CD14-positive monocyte (primary cell): ENCODE data around the gene SHQ1. TPM values are rescaled to one million over a fixed set of nuclear protein-coding genes. Genes with fewer than 3 reads are reported as not detected.

ENCODE experiments used
- DNase-seq, 3 donors: peaks; one replicate each; pipeline ENCODE4 v3.0.0-alpha.2; 2011 to 2022
- H2AFZ ChIP-seq: 2 replicates; pipeline ENCODE4 v1.6.0; 2012; ENCODE audit warnings: mild to moderate bottlenecking, low read depth, low read length, inconsistent platforms; ENCODE audit not compliant: insufficient read depth, poor library complexity, severe bottlenecking
- H3K27ac ChIP-seq, 2 donors: 1 replicate in 1 of 2; 2 replicates in 1 of 2; pipeline ENCODE4 v1.5.1; 2012 to 2013; ENCODE audit warnings: low read length in 2 of 2, control low read depth in 1 of 2, inconsistent platforms in 1 of 2, low read depth in 1 of 2, mild to moderate bottlenecking in 1 of 2
- H3K27me3 ChIP-seq, 2 donors: one replicate each; pipeline versions ENCODE4 v1.6.0 to v1.6.1; 2011 to 2013; ENCODE audit warnings: low read length in 2 of 2; ENCODE audit not compliant: control insufficient read depth in 2 of 2, insufficient read depth in 2 of 2
- H3K36me3 ChIP-seq, 2 donors: replicated peaks in 1 of 2; 1 replicate in 1 of 2; 2 replicates in 1 of 2; pipeline versions ENCODE4 v1.5.1 to v1.6.1; 2012 to 2013; ENCODE audit warnings: low read length in 2 of 2, control low read depth in 1 of 2, inconsistent platforms in 1 of 2, mild to moderate bottlenecking in 1 of 2; ENCODE audit not compliant: insufficient read depth in 2 of 2, control insufficient read depth in 1 of 2
- H3K4me1 ChIP-seq, 2 donors: 1 replicate in 1 of 2; 2 replicates in 1 of 2; pipeline versions ENCODE4 v1.5.1 to v1.6.1; 2012 to 2013; ENCODE audit warnings: low read length in 2 of 2, control low read depth in 1 of 2, inconsistent platforms in 1 of 2, mild to moderate bottlenecking in 1 of 2, moderate library complexity in 1 of 2; ENCODE audit not compliant: insufficient read depth in 2 of 2, control insufficient read depth in 1 of 2
- H3K4me2 ChIP-seq: replicated peaks from 2 replicates; pipeline ENCODE3; 2012; ENCODE audit warnings: low read length, moderate library complexity, mild to moderate bottlenecking; ENCODE audit not compliant: poor library complexity, severe bottlenecking; ENCODE audit errors: extremely low read depth
- H3K4me3 ChIP-seq, 3 experiments: fragments of 200-600 bp in 1 of 3; sonication (generic) in 1 of 3; replicated peaks in 1 of 3; 1 replicate in 2 of 3; 2 replicates in 1 of 3; pipeline ENCODE4 v1.5.1; 2011 to 2013; ENCODE audit warnings: low read length in 3 of 3, mild to moderate bottlenecking in 3 of 3, control low read depth in 2 of 3, low read depth in 2 of 3, inconsistent platforms in 1 of 3, moderate library complexity in 1 of 3
- H3K79me2 ChIP-seq: 2 replicates; pipeline ENCODE4 v1.6.0; 2012; ENCODE audit warnings: mild to moderate bottlenecking, control low read depth, inconsistent platforms, low read length, moderate library complexity; ENCODE audit not compliant: insufficient read depth
- H3K9ac ChIP-seq: 2 replicates; pipeline ENCODE4 v1.6.0; 2017; ENCODE audit warnings: low read length, mild to moderate bottlenecking; ENCODE audit not compliant: insufficient read depth, poor library complexity, severe bottlenecking
- H3K9me3 ChIP-seq, 2 donors: replicated peaks in 1 of 2; 1 replicate in 1 of 2; 2 replicates in 1 of 2; pipeline versions ENCODE4 v1.5.1 to v1.6.1; 2012 to 2013; ENCODE audit warnings: low read length in 2 of 2, control low read depth in 1 of 2; ENCODE audit not compliant: control insufficient read depth in 1 of 2, insufficient read depth in 1 of 2
- H4K20me1 ChIP-seq: 2 replicates; pipeline ENCODE4 v1.6.0; 2012; ENCODE audit warnings: mild to moderate bottlenecking, low read length, control low read depth, moderate library complexity; ENCODE audit not compliant: insufficient read depth
- H3K27ac Mint-ChIP-seq, 7 donors: one replicate each; pipeline ENCODE4 v1.8.0; 2020; ENCODE audit warnings: mild to moderate bottlenecking in 7 of 7, mixed read lengths in 7 of 7, moderate library complexity in 6 of 7, inconsistent platforms in 2 of 7
- H3K27me3 Mint-ChIP-seq, 3 donors: one replicate each; pipeline ENCODE4 v1.8.0; 2021 to 2022; ENCODE audit warnings: low read depth in 3 of 3, mild to moderate bottlenecking in 3 of 3, mixed read lengths in 3 of 3, moderate library complexity in 3 of 3, inconsistent platforms in 1 of 3
- H3K36me3 Mint-ChIP-seq, 2 donors: one replicate each; pipeline ENCODE4 v1.8.0; 2020; ENCODE audit warnings: mixed read lengths in 2 of 2, inconsistent platforms in 1 of 2, mild to moderate bottlenecking in 1 of 2
- H3K4me1 Mint-ChIP-seq: one replicate; pipeline ENCODE4 v1.8.0; 2020; ENCODE audit warnings: mild to moderate bottlenecking, mixed read lengths
- H3K4me3 Mint-ChIP-seq, 2 donors: one replicate each; pipeline ENCODE4 v1.8.0; 2020; ENCODE audit warnings: mild to moderate bottlenecking in 2 of 2, mixed read lengths in 2 of 2, moderate library complexity in 1 of 2
- H3K9me3 Mint-ChIP-seq, 7 donors: one replicate each; pipeline ENCODE4 v1.8.0; 2020 to 2022; ENCODE audit warnings: mixed read lengths in 7 of 7, mild to moderate bottlenecking in 6 of 7, moderate library complexity in 6 of 7, inconsistent platforms in 2 of 7
- WGBS: methylation state at CpG from one replicate; pipeline ENCODE4 v1.1.5; 2013; ENCODE audit warnings: missing lambda C conversion rate; ENCODE audit not compliant: insufficient coverage; 5-methylcytosine and 5-hydroxymethylcytosine counted together
- intact Hi-C, 2 donors: fragments of 100-400 bp; cut with micrococcal nuclease; formaldehyde crosslinking; loops; one replicate each; pipeline versions ENCODE4 v1.15.0 to v1.15.1; 2023
- polyA plus RNA-seq, 3 donors: library from polyadenylated mRNA; depleted of rRNA in 1 of 3; unstranded in 2 of 3; stranded (reverse) in 1 of 3; fragments of 300-500 nt in 2 of 3; fragments of >200 nt in 1 of 3; fragmentation: Illumina TruSeq in 2 of 3; gene quantifications; 1 replicate in 2 of 3; 2 replicates in 1 of 3; pipeline ENCODE4 v1.2.3, GENCODE V29; 2012 to 2021
- TF ChIP-seq, protein P1 (sequence below): fragments of 200-600 bp; IDR thresholded peaks from one replicate; pipeline ENCODE4 v1.8.0; 2022; ENCODE audit warnings: antibody characterized with exemption, mild to moderate bottlenecking

SHQ1 gene
- polyA plus RNA-seq, 3 donors: 3.5 to 31.6 (median 8.2) TPM

DNA sequence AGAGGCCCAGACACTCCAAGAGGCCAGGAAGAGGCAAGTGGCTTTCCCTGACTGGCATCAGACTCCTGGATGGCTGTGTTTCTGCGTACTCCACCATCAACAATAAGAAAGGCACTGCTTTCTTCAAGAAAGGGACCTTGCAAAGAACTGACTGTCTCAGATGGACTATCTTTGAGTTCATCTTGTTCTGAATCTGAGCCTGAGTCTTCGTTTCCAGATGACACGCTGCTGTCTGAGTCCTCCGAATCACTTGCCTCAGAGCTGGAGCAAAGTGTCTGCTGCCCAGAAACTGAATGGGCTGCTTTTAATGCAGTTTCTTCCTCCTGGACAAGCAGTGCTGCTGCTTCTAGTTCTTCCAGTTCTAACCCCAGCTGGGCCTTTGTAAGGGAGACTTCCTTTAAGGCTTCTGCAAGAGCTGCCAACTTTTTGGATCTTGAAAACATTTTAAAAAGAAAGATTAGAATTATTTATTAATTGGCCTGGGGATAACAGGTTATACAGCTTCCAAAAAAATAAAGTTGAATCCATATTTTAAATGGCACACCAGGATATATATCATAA is 97.8 kb downstream of the SHQ1 start:
- no peak overlapping the region for H3K9ac ChIP-seq
- peaks cover 13 to 15% of the 10 kb centered on the region in 2 donors for H3K4me1 ChIP-seq
- intact Hi-C loops: no loop called here
- no peaks in the 10 kb centered on the region for H4K20me1 ChIP-seq
- H3K27ac ChIP-seq: no peak overlapping the region
- WGBS: 94% methylated on average over 4 of the region's 4 CpGs
- H3K27me3 ChIP-seq: peaks cover 4 to 14% of the 10 kb centered on the region in 2 donors
- H2AFZ ChIP-seq: no peak overlapping the region
- no peak for DNase-seq
- Mint-ChIP-seq H3K27ac (no peak overlapping the region), H3K9me3 (peaks cover 0 to 3% (median 0%) of the 10 kb centered on the region in 7 donors), H3K27me3 (peaks cover 9 to 28% (median 14%) of the 10 kb centered on the region in 3 donors), H3K36me3 (peaks cover 29 to 35% of the 10 kb centered on the region in 2 donors), H3K4me1 (peaks cover 26% of the 10 kb centered on the region), H3K4me3 (no peak overlapping the region)
- TF ChIP-seq, protein P1, sequence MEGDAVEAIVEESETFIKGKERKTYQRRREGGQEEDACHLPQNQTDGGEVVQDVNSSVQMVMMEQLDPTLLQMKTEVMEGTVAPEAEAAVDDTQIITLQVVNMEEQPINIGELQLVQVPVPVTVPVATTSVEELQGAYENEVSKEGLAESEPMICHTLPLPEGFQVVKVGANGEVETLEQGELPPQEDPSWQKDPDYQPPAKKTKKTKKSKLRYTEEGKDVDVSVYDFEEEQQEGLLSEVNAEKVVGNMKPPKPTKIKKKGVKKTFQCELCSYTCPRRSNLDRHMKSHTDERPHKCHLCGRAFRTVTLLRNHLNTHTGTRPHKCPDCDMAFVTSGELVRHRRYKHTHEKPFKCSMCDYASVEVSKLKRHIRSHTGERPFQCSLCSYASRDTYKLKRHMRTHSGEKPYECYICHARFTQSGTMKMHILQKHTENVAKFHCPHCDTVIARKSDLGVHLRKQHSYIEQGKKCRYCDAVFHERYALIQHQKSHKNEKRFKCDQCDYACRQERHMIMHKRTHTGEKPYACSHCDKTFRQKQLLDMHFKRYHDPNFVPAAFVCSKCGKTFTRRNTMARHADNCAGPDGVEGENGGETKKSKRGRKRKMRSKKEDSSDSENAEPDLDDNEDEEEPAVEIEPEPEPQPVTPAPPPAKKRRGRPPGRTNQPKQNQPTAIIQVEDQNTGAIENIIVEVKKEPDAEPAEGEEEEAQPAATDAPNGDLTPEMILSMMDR: no peak
- H3K79me2 ChIP-seq: no peaks in the 10 kb centered on the region
- no peak overlapping the region for H3K4me2 ChIP-seq
- peaks cover 0 to 14% of the 10 kb centered on the region in 2 donors for H3K36me3 ChIP-seq
- no peaks in the 10 kb centered on the region for H3K9me3 ChIP-seq
- H3K4me3 ChIP-seq: no peak overlapping the region

DNA sequence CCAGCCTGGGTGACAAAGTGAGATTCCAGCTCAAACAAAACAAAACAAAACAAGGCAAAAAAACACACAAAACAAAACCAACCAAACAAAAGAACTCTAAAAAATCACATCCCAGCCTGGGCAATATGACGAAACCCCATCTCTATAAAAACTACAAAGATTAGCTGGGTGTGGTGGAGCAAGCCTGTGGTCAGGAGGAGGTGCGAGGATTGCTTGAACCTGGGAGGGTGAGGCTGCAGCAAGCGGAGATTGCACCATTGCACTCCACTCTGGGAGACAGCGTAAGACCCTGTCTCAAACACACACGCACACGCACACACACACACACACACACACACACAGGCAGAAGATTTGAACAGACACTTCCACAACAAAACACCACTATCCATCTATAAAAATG is 99.6 kb downstream of the SHQ1 start:
- no peaks in the 10 kb centered on the region for H3K9me3 ChIP-seq
- H3K79me2 ChIP-seq: no peaks in the 10 kb centered on the region
- H2AFZ ChIP-seq: no peak overlapping the region
- Mint-ChIP-seq H3K36me3 (peaks cover 19 to 27% of the 10 kb centered on the region in 2 donors), H3K27me3 (peaks cover 2 to 23% (median 7%) of the 10 kb centered on the region in 3 donors), H3K9me3 (peaks cover 0 to 3% (median 0%) of the 10 kb centered on the region in 7 donors), H3K27ac (peak overlapping the region in 1 of 7 donors; percentile 23), H3K4me1 (peaks cover 26% of the 10 kb centered on the region), H3K4me3 (peak overlapping the region in 1 of 2 donors; percentile 75)
- no peak overlapping the region for H3K9ac ChIP-seq
- H3K4me1 ChIP-seq: peaks cover 13 to 15% of the 10 kb centered on the region in 2 donors
- no CpG with 5 or more reads among the region's 6 CpGs for WGBS
- TF ChIP-seq, protein P1: no peak
- H3K27ac ChIP-seq: no peak overlapping the region
- no peaks in the 10 kb centered on the region for H4K20me1 ChIP-seq
- peaks cover 2 to 8% of the 10 kb centered on the region in 2 donors for H3K27me3 ChIP-seq
- intact Hi-C loops: no loop called here
- DNase-seq: peak in 1 of 3 donors; percentile 12
- H3K36me3 ChIP-seq: peaks cover 0 to 14% of the 10 kb centered on the region in 2 donors
- no peak overlapping the region for H3K4me3 ChIP-seq
- H3K4me2 ChIP-seq: no peak overlapping the region
